DOHH2 (cell line): ENCODE measurements around the gene GAB3.

Experiments used
- H3F3A ChIP-seq: fragments of 200-600 bp; sonication (generic), shearing (Covaris generic); 2 replicates; pipeline ENCODE4 v1.6.0; 2016; ENCODE audit warnings: antibody characterized with exemption, mild to moderate bottlenecking; ENCODE audit not compliant: control insufficient read depth, insufficient read depth
- H3K27ac ChIP-seq: fragments of 200-600 bp; sonication (generic); 2 replicates; pipeline ENCODE4 v1.5.1; 2014; ENCODE audit warnings: low read depth, mild to moderate bottlenecking, low read length, moderate library complexity
- H3K27me3 ChIP-seq: fragments of 200-600 bp; sonication (generic); 2 replicates; pipeline ENCODE4 v1.6.1; 2014; ENCODE audit warnings: mild to moderate bottlenecking, low read length, mixed read lengths; ENCODE audit not compliant: control insufficient read depth
- H3K36me3 ChIP-seq: fragments of 200-600 bp; sonication (generic); 2 replicates; pipeline ENCODE4 v1.6.1; 2014; ENCODE audit warnings: mild to moderate bottlenecking, low read length, moderate library complexity, mixed read lengths; ENCODE audit not compliant: control insufficient read depth
- H3K4me1 ChIP-seq: fragments of 200-600 bp; sonication (generic); 2 replicates; pipeline ENCODE4 v1.6.1; 2014; ENCODE audit warnings: mild to moderate bottlenecking, low read length, mixed read lengths; ENCODE audit not compliant: control insufficient read depth
- H3K4me2 ChIP-seq: fragments of 200-600 bp; sonication (generic); 2 replicates; pipeline ENCODE4 v1.6.0; 2014; ENCODE audit warnings: mild to moderate bottlenecking, low read length, moderate library complexity
- H3K4me3 ChIP-seq: fragments of 200-600 bp; sonication (generic); 2 replicates; pipeline ENCODE4 v1.5.1; 2014; ENCODE audit warnings: mild to moderate bottlenecking, low read length, mixed read lengths
- H3K79me2 ChIP-seq: fragments of 200-600 bp; sonication (generic); 2 replicates; pipeline ENCODE4 v1.6.1; 2014; ENCODE audit warnings: mild to moderate bottlenecking, low read length, mixed read lengths; ENCODE audit not compliant: control insufficient read depth
- H3K9me2 ChIP-seq: fragments of 200-600 bp; sonication (generic); replicated peaks from 2 replicates; pipeline ENCODE4 v1.6.1; 2014; ENCODE audit warnings: mild to moderate bottlenecking, low read length, mixed read lengths; ENCODE audit not compliant: control insufficient read depth
- H3K9me3 ChIP-seq: fragments of 200-600 bp; sonication (generic); 2 replicates; pipeline ENCODE4 v1.6.1; 2014; ENCODE audit warnings: antibody characterized with exemption, low read length, mixed read lengths; ENCODE audit not compliant: control insufficient read depth, insufficient read depth
- H4K20me1 ChIP-seq: fragments of 200-600 bp; sonication (generic); 2 replicates; pipeline ENCODE4 v1.6.0; 2014; ENCODE audit warnings: low read depth, mild to moderate bottlenecking, antibody characterized with exemption, low read length, moderate library complexity; ENCODE audit not compliant: control insufficient read depth, insufficient read depth
- EZH2phosphoT487 ChIP-seq: fragments of 200-600 bp; sonication (generic); IDR thresholded peaks from 2 replicates; pipeline ENCODE4 v1.6.1; 2017; ENCODE audit warnings: borderline replicate concordance, mild to moderate bottlenecking, antibody characterized with exemption, low read length, moderate library complexity, mixed read lengths
- TF ChIP-seq, protein P1 (sequence below): fragments of 200-600 bp; sonication (generic); IDR thresholded peaks from one replicate; pipeline ENCODE4 v1.5.1; 2014; ENCODE audit warnings: antibody characterized with exemption, mild to moderate bottlenecking, low read depth, low read length; ENCODE audit not compliant: poor library complexity, severe bottlenecking

Gene GAB3

DNA sequence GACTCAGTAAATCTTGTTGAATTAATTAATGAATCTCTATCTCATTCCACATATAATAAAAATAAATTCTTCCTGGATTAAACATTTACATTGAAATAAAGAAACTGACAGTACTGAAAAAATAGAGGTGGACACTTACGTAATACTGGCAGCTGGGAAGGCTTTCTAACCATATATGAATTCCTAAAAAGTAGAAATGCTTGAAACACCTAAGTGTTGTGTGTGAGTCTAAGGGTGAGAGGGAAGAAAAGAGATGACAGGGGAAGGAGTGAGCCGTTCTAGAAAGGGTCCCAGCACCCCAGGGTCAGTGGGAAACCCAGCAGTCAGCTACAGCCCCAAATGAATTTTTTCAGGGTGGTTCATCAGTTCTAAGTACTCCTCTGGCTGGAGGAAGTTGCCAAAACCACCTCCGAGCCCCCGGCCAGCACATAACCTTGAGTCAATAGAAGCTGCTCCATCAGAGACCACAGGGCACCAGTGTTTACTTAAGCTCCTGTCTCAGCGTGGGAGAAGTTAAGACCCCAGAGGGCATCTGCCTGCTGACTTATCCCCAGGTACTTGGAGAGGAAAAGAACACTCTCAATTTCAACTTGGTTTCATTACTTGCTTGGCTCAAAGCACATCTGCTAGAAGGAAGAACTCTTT lies 18.3 kb downstream of the GAB3 start:
- H3K27ac ChIP-seq = no peak overlapping the region
- no peak overlapping the region for H3K4me3 ChIP-seq
- H4K20me1 ChIP-seq = no peaks in the 10 kb centered on the region
- peaks cover 29% of the 10 kb centered on the region for H3K4me1 ChIP-seq
- no peaks in the 10 kb centered on the region for H3F3A ChIP-seq
- H3K79me2 ChIP-seq = no peaks in the 10 kb centered on the region
- TF ChIP-seq, protein P1, sequence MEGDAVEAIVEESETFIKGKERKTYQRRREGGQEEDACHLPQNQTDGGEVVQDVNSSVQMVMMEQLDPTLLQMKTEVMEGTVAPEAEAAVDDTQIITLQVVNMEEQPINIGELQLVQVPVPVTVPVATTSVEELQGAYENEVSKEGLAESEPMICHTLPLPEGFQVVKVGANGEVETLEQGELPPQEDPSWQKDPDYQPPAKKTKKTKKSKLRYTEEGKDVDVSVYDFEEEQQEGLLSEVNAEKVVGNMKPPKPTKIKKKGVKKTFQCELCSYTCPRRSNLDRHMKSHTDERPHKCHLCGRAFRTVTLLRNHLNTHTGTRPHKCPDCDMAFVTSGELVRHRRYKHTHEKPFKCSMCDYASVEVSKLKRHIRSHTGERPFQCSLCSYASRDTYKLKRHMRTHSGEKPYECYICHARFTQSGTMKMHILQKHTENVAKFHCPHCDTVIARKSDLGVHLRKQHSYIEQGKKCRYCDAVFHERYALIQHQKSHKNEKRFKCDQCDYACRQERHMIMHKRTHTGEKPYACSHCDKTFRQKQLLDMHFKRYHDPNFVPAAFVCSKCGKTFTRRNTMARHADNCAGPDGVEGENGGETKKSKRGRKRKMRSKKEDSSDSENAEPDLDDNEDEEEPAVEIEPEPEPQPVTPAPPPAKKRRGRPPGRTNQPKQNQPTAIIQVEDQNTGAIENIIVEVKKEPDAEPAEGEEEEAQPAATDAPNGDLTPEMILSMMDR = no peak
- no peak for TF ChIP-seq EZH2phosphoT487
- H3K9me2 ChIP-seq = no peaks in the 10 kb centered on the region
- H3K9me3 ChIP-seq = no peaks in the 10 kb centered on the region
- no peaks in the 10 kb centered on the region for H3K36me3 ChIP-seq
- H3K4me2 ChIP-seq = no peak overlapping the region
- H3K27me3 ChIP-seq = no peaks in the 10 kb centered on the region

DNA sequence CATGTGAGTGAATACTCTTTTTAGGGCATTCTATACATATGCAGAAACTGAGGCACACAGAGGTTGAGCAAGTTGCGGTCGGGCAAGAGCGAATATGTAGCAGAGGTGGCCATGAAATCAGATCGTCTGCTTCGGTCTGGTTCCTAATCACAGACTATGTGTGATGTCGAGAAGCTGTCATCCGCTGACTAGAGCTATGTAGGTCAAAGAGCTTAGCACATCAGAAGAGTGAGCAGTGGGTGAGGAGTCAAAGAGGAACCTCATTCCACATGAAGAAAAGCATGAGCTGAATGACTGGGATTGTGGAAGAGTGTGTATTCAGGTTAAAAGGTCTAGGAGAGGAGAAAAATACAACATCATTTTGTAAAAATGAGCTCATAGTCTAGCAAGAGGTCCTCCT lies 19.0 kb downstream of the GAB3 start:
- Histone ChIP-seq H3K4me3 (no peak overlapping the region), H3K79me2 (no peaks in the 10 kb centered on the region), H3K9me3 (no peaks in the 10 kb centered on the region), H3K27me3 (no peaks in the 10 kb centered on the region), H4K20me1 (no peaks in the 10 kb centered on the region), H3K4me2 (no peak overlapping the region), H3K36me3 (no peaks in the 10 kb centered on the region), H3F3A (no peaks in the 10 kb centered on the region), H3K27ac (no peak overlapping the region), H3K9me2 (no peaks in the 10 kb centered on the region), H3K4me1 (peaks cover 29% of the 10 kb centered on the region)
- no peak for TF ChIP-seq EZH2phosphoT487
- TF ChIP-seq, protein P1 = no peak

DNA sequence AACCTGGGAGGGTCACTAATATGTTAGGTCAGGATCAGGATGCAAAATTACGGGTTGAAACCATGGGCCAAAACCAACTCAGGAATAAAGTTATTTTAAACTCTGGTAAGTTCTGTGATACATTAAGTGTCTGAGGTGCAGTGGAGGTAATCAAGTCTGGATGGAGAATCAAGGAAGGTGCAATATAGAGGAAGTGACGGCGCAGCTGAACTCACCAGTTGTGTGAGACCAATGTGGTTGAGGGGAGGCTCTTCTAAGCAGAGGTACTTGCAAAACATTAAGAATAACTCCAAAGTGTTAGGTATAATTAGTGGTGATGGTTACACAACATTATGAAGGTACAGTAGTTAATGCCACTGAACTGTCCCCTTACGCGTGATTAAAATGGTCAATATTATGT lies 19.7 kb downstream of the GAB3 start:
- Histone ChIP-seq H3K9me3 (no peaks in the 10 kb centered on the region), H3K27ac (no peak overlapping the region), H3K9me2 (no peaks in the 10 kb centered on the region), H3K27me3 (no peaks in the 10 kb centered on the region), H3K79me2 (no peaks in the 10 kb centered on the region), H4K20me1 (no peaks in the 10 kb centered on the region), H3F3A (no peaks in the 10 kb centered on the region), H3K4me1 (peaks cover 29% of the 10 kb centered on the region), H3K4me2 (no peak overlapping the region), H3K36me3 (no peaks in the 10 kb centered on the region), H3K4me3 (no peak overlapping the region)
- no peak for TF ChIP-seq EZH2phosphoT487
- TF ChIP-seq, protein P1 = no peak
